Measurements from ENCODE around the gene LRRC1.

LRRC1 gene

DNA sequence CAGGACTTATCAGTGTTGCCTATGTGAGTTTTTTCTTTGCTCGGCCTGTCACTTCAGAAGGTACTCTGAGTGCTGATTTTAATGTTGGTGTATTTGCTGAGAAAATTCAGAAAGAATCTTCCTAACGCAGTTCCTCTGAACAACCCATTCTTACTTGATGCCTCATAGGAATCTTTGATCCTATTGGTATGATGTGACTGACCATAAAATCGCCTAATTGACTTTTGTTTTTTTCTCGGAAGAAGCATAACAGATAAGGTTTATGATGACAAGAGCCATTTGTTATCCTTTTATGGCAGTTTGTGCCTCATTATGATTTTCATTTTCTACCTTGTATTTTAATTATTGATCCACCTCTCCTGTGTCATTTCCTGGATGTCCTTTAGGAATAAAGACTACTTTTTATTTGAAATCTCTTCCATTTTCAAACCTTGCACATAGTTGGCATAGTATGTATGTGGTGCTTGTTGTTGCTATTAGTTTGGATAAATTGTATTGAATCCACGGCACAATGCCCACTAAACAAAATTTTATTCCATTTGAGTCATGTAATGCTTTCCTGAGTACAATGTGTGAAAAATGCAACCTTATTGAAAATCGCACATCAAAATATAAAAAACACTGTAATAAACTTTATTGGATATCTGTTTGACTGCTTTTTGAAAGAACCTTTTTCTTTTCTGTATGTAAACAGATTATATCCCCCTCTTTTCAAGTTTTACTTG is 37.3 kb downstream of the LRRC1 start:
- Mint-ChIP-seq H3K9me3 (no peaks in the 10 kb centered on the region), H3K36me3 (ENCODE audit: low read depth) (no peaks in the 10 kb centered on the region), H3K4me3 (no peak overlapping the region), H3K4me1 (peaks cover 33% of the 10 kb centered on the region), H3K27me3 (ENCODE audit: low read depth) (no peaks in the 10 kb centered on the region), H3K27ac (no peak overlapping the region)
- TF ChIP-seq CTCF (IDR thresholded peaks at IDR 0.05; ENCODE audit: unreplicated experiment in 3 of 3) = no peak

DNA sequence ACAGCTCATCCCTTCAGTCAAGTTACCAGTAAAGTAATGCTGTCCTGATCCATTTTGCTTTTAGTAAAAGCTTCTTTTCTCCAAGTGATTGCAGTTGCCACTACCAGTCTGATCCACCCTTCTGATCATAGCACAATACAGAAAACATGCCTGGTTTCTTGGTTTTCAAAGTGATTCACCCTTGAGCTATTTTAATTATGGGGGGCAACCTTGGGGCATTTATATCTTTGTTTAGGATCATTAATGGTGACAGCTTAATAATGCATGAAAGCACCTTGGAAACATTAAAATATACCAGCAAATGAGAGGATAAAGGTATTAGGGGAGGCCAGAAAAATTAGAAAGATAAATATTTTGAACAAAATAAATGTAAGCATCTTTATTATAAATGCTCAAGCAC is 38.4 kb downstream of the LRRC1 start:
- Mint-ChIP-seq H3K27ac (no peak overlapping the region), H3K27me3 (ENCODE audit: low read depth) (no peaks in the 10 kb centered on the region), H3K36me3 (ENCODE audit: low read depth) (no peaks in the 10 kb centered on the region), H3K4me3 (no peak overlapping the region), H3K4me1 (peaks cover 32% of the 10 kb centered on the region), H3K9me3 (no peaks in the 10 kb centered on the region)
- no peak for TF ChIP-seq CTCF (IDR thresholded peaks at IDR 0.05; ENCODE audit: unreplicated experiment in 3 of 3)

- TF ChIP-seq CTCF (IDR thresholded peaks at IDR 0.05; ENCODE audit: unreplicated experiment in 3 of 3) = no peak
- Mint-ChIP-seq H3K4me1 (peaks cover 31% of the 10 kb centered on the region), H3K36me3 (ENCODE audit: low read depth) (no peaks in the 10 kb centered on the region), H3K27ac (no peak overlapping the region), H3K4me3 (no peak overlapping the region), H3K27me3 (ENCODE audit: low read depth) (no peaks in the 10 kb centered on the region), H3K9me3 (no peaks in the 10 kb centered on the region)
These were observed 39.3 kb downstream of the LRRC1 start for GRCh38 chr6:53834132-53834531.

GRCh38 chr6:53837865-53838769 is 43.3 kb downstream of the LRRC1 start:
- Mint-ChIP-seq H3K27ac (peak overlapping the region; percentile 45 to 84 (median 55)), H3K27me3 (ENCODE audit: low read depth) (peaks cover 4% of the 10 kb centered on the region), H3K36me3 (ENCODE audit: low read depth) (peaks cover 11% of the 10 kb centered on the region), H3K9me3 (peaks cover 13% of the 10 kb centered on the region), H3K4me1 (peaks cover 21% of the 10 kb centered on the region), H3K4me3 (no peak overlapping the region)
- TF ChIP-seq CTCF (IDR thresholded peaks at IDR 0.05; ENCODE audit: unreplicated experiment in 3 of 3) = no peak

DNA sequence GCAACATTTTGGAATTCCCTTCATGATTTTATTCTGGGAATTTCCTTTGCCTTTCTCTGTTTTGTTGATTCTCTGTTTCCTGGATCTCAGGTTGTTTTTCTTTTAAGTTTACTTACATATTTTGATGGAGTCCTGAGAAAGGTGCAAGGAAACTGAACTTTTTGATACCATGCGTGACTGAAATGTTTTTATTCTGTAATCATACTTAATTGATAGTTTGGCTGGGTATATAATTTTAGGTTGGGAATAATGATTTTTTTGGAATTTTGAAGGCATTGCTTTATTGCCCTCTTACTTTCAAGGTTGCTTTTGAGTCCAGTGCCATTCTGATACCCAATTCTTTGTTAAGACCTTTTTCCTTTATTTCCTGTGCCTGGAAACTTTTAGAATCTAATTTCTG is 45.2 kb downstream of the LRRC1 start:
- Mint-ChIP-seq H3K4me3 (no peak overlapping the region), H3K4me1 (peaks cover 16% of the 10 kb centered on the region), H3K9me3 (peaks cover 13% of the 10 kb centered on the region), H3K27ac (no peak overlapping the region), H3K36me3 (ENCODE audit: low read depth) (peaks cover 18% of the 10 kb centered on the region), H3K27me3 (ENCODE audit: low read depth) (peaks cover 4% of the 10 kb centered on the region)
- TF ChIP-seq CTCF (IDR thresholded peaks at IDR 0.05; ENCODE audit: unreplicated experiment in 3 of 3) = no peak
